Common myeloid progenitor, CD34-positive (primary cell): ENCODE measurements around the gene SLC44A4.

Experiments used
- CTCF ChIA-PET: fragments of 350-600 bp; sonication (Branson Sonifier 250); formaldehyde crosslinking; loops from one replicate; lab custom pipeline; 2021; ENCODE audit warnings: antibody characterized with exemption; lab: Charles Lee
- POLR2A ChIA-PET: fragments of 350-600 bp; sonication (Branson Sonifier 250); formaldehyde crosslinking; loops from one replicate; lab custom pipeline; 2021; ENCODE audit warnings: antibody characterized with exemption; lab: Charles Lee
- DNase-seq, 3 donors: peaks; one replicate each; pipeline versions ENCODE4 v3.0.0 to v3.0.0-alpha.2; 2013
- H3K27ac ChIP-seq, 2 experiments: 1 replicate in 1 of 2; 2 replicates in 1 of 2; pipeline ENCODE4 v1.7.0; 2013; ENCODE audit warnings: inconsistent platforms in 2 of 2, low read length in 2 of 2, mild to moderate bottlenecking in 2 of 2, low read depth in 1 of 2, moderate library complexity in 1 of 2; ENCODE audit not compliant: severe bottlenecking in 2 of 2, insufficient read depth in 1 of 2, poor library complexity in 1 of 2
- H3K27me3 ChIP-seq, 5 experiments: replicated peaks in 2 of 5; 1 replicate in 3 of 5; 2 replicates in 2 of 5; pipeline versions ENCODE4 v1.6.1 to v1.7.0; 2013; ENCODE audit warnings: low read length in 4 of 5, mild to moderate bottlenecking in 2 of 5, moderate library complexity in 2 of 5, inconsistent platforms in 1 of 5; ENCODE audit not compliant: insufficient read depth in 5 of 5, control insufficient read depth in 4 of 5
- H3K36me3 ChIP-seq, 4 experiments: 1 replicate in 2 of 4; 2 replicates in 2 of 4; pipeline versions ENCODE4 v1.6.1 to v1.7.0; 2013; ENCODE audit warnings: low read length in 3 of 4, control low read depth in 1 of 4, mild to moderate bottlenecking in 1 of 4; ENCODE audit not compliant: control insufficient read depth in 4 of 4, insufficient read depth in 4 of 4
- H3K4me1 ChIP-seq, 4 experiments: 1 replicate in 3 of 4; 2 replicates in 1 of 4; pipeline versions ENCODE4 v1.6.1 to v1.7.1; 2013; ENCODE audit warnings: low read length in 3 of 4, mild to moderate bottlenecking in 3 of 4, control low read depth in 1 of 4, inconsistent platforms in 1 of 4, moderate library complexity in 1 of 4; ENCODE audit not compliant: control insufficient read depth in 4 of 4, insufficient read depth in 4 of 4; ENCODE audit errors: control extremely low read depth in 1 of 4
- H3K4me3 ChIP-seq, 7 experiments: 1 replicate in 4 of 7; 2 replicates in 3 of 7; pipeline versions ENCODE4 v1.5.1 to v1.7.0; 2013; ENCODE audit warnings: mild to moderate bottlenecking in 7 of 7, low read length in 6 of 7, moderate library complexity in 6 of 7, inconsistent platforms in 2 of 7, low read depth in 2 of 7, control low read depth in 1 of 7; ENCODE audit not compliant: insufficient read depth in 4 of 7, control insufficient read depth in 1 of 7; ENCODE audit errors: extremely low read depth in 1 of 7
- H3K9me3 ChIP-seq, 5 experiments: 1 replicate in 4 of 5; 2 replicates in 1 of 5; pipeline versions ENCODE4 v1.6.1 to v1.7.1; 2013; ENCODE audit warnings: low read length in 4 of 5, mild to moderate bottlenecking in 2 of 5, inconsistent platforms in 1 of 5, low read depth in 1 of 5, moderate library complexity in 1 of 5; ENCODE audit not compliant: control insufficient read depth in 4 of 5, insufficient read depth in 2 of 5; ENCODE audit errors: control extremely low read depth in 1 of 5
- WGBS: methylation state at CpG from one replicate; pipeline ENCODE4 v1.1.5; 2013; ENCODE audit not compliant: insufficient coverage; 5-methylcytosine and 5-hydroxymethylcytosine counted together

Gene SLC44A4

DNA sequence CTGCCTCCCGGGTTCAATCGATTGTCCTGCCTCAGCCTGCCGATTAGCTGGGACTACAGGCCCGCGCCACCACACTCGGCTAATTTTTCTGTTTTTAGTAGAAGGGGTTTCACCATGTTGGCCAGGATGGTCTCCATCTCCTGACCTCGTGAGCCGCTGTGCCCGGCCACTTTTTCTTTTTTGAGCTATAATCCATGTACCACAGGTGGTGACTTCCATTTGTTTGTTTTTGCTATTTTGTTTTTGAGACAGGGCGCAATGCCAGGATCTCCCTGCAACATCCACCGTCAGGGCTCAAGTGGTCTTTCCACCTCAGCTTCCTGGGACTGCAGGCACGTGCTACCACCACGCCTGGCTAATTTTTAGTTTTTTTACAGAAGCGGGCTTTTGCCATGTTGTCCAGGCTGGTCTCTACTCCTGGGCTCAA lies 42.7 kb downstream of the SLC44A4 start:
- H3K27me3 ChIP-seq: no peaks in the 10 kb centered on the region
- H3K27ac ChIP-seq: peak overlapping the region; percentile 98 to 99
- CTCF ChIA-PET: interaction anchor here (0.6 to 2.4 kb wide), 4 partner anchors 12 to 111 kb away, joined by 3 to 7 read pairs (median 4); partner anchors contain the start of gene LSM2
- no peak for DNase-seq
- H3K36me3 ChIP-seq: peaks cover 10 to 47% (median 31%) of the 10 kb centered on the region in 4 experiments
- no peaks in the 10 kb centered on the region for H3K9me3 ChIP-seq
- H3K4me3 ChIP-seq: peak overlapping the region; percentile 13 to 99 (median 85)
- POLR2A ChIA-PET: interaction anchor here (0.6 to 3.5 kb wide), 2 partner anchors 27 to 135 kb away, joined by 3 to 18 read pairs; partner anchors contain the start of gene NEU1
- H3K4me1 ChIP-seq: peaks cover 31 to 65% (median 56%) of the 10 kb centered on the region in 4 experiments
- 27% methylated on average over 14 of the region's 14 CpGs for WGBS

DNA sequence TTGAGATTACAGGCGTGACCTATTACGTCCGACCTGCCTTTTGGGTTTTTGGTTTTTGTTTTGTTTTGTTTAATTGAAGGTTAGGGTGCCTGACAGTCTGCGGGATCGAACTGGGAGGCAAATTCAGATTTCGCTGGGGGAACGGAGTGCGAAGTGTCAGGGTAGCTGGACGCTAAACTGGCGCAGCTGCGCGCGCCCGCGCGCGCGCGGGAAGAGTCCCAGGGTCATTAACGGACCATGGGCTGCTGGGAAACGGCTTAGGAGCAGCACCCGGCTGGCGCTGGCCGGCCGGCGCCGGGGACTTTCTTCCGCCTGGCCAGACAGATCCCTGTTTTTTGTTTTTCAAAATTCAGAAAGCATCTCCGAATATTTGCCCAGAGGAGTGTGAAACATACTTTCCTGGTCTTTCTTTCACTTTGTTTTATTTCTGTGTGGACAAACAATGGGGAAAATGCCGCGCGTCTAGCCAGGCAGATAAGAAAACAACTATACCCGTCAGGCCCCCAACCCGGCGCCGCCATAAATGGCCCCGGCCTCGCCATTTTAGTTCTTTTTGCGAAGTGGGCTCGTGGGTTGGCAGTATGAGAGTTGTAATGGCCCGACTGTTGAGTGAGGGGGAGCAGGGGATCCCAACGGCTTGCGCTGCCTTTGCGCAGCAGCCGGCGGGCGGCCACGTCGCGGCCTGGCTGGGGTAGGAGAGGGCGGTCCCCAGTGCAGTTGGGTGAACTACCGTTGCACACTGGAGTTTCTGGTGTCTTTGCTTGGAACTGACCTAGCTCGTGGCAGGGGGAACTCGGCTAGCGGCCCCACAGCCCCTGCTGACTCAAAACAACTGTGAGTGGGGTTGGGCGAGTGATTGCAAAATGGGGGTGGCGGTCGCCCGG lies 44.2 kb downstream of the SLC44A4 start:
- CTCF ChIA-PET: interaction anchor here (0.5 to 2.4 kb wide), 5 partner anchors 13 to 123 kb away, joined by 3 to 10 read pairs (median 4); no protein-coding TSS in a partner anchor

DNA sequence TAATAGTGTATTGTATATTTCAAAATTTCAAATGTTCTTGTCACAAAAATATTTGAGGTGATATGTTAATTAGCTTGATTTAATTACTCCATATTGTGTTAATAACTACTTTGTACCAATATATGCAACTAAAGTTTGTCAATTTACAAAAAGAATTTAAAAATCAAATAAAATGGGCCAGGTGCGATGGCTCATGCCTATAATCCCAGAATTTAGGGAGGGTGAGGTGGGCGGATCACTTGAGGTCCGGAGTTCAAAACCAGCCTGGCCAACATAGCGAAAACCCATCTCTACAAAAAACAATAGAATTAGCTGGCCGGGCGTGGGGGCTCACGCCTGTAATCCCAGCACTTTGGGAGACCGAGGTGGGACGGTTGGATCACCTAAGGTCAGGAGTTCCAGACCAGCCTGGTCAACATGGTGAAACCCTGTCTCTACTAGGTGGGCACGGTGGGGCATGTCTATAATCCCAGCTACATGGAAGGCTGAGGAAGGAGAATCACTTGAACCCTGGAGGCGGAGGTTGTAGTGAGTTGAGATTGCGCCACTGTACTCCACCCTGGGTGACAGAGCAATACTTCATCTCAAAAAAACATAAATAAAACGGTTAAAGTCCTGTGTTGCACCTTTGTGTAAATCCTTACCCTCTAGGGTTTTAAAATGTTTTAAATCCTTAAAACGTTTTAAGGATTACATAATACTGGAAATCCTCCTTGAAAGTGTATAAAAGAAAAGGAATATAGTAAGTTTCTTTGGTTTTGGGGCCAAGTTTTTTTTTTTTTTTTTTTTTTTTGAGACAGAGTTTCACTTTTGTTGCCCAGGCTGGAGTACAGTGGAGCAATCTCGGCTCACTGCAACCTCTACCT lies 47.2 kb downstream of the SLC44A4 start:
- peaks cover 27 to 51% (median 41%) of the 10 kb centered on the region in 4 experiments for H3K4me1 ChIP-seq
- no peaks in the 10 kb centered on the region for H3K27me3 ChIP-seq
- peak overlapping the region in 5 of 7 experiments; percentile 68 to 85 (median 77) for H3K4me3 ChIP-seq
- H3K9me3 ChIP-seq: no peaks in the 10 kb centered on the region
- peak in 1 of 3 donors; percentile 36 for DNase-seq
- CTCF ChIA-PET: interaction anchor here (0.7 to 2.9 kb wide), 23 partner anchors 12 to 283 kb away, joined by 3 to 13 read pairs (median 4); partner anchors contain the start of genes ABHD16A, CLIC1, DDAH2 and VARS1
- POLR2A ChIA-PET: interaction anchor here (0.6 to 3.3 kb wide), 4 partner anchors 41 to 363 kb away, joined by 4 to 12 read pairs (median 6); partner anchors contain the start of genes DDAH2 and MPIG6B
- peaks cover 0 to 7% (median 0%) of the 10 kb centered on the region in 4 experiments for H3K36me3 ChIP-seq
- peak overlapping the region in 1 of 2 experiments; percentile 89 for H3K27ac ChIP-seq
- WGBS: 89% methylated on average over 9 of the region's 15 CpGs

More for the DNA sequence above, 44.2 kb downstream of the SLC44A4 start:
- POLR2A ChIA-PET: interaction anchor here (0.6 to 3.5 kb wide), 4 partner anchors 22 to 48 kb away, joined by 5 to 18 read pairs (median 6); partner anchors contain the start of gene NEU1
- Histone ChIP-seq H3K9me3 (no peaks in the 10 kb centered on the region), H3K27me3 (no peaks in the 10 kb centered on the region), H3K27ac (peak overlapping the region; percentile 98 to 99), H3K4me1 (peaks cover 36 to 70% (median 61%) of the 10 kb centered on the region in 4 experiments), H3K4me3 (peak overlapping the region; percentile 72 to 99 (median 92)), H3K36me3 (peaks cover 8 to 38% (median 20%) of the 10 kb centered on the region in 4 experiments)
- DNase-seq: peak; percentile 80 to 86 (median 82)
- 0% methylated on average over 49 of the region's 59 CpGs for WGBS

DNA sequence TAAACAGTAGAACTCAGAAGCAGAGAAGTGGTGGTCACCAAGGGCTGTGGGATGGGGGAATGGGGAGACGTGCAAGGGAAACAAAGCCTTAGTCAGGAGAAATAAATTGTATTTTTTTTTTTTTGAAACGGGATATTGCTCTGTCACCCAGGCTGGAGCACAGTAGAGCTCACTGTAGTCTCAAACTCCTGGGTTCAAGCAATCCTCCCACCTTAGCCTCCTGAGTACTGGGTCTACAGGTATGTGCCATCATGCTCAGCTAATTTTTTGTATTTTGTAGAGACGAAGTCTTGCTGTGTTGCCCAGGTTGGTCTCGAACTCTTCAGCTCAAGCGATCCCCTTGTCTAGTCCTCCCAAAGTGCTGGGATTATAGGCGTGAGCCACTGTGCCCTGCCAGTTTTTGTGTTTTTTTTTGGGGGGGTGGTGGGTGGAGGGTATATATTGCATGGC lies 47.9 kb downstream of the SLC44A4 start:
- Histone ChIP-seq H3K4me1 (peaks cover 28 to 50% (median 41%) of the 10 kb centered on the region in 4 experiments), H3K27ac (peak overlapping the region; percentile 6 to 89), H3K9me3 (no peaks in the 10 kb centered on the region), H3K27me3 (no peaks in the 10 kb centered on the region), H3K36me3 (peaks cover 0 to 1% (median 0%) of the 10 kb centered on the region in 4 experiments), H3K4me3 (peak overlapping the region in 6 of 7 experiments; percentile 68 to 86 (median 80))
- WGBS: no CpG with 5 or more reads among the region's 6 CpGs
- ChIA-PET POLR2A (interaction anchor here (0.6 to 3.3 kb wide), 6 partner anchors 40 to 362 kb away, joined by 4 to 12 read pairs (median 6); partner anchors contain the start of genes DDAH2 and MPIG6B), CTCF (interaction anchor here (0.6 to 2.9 kb wide), 27 partner anchors 12 to 282 kb away, joined by 3 to 13 read pairs (median 4); partner anchors contain the start of genes ABHD16A, CLIC1, DDAH2 and VARS1)
- no peak for DNase-seq

DNA sequence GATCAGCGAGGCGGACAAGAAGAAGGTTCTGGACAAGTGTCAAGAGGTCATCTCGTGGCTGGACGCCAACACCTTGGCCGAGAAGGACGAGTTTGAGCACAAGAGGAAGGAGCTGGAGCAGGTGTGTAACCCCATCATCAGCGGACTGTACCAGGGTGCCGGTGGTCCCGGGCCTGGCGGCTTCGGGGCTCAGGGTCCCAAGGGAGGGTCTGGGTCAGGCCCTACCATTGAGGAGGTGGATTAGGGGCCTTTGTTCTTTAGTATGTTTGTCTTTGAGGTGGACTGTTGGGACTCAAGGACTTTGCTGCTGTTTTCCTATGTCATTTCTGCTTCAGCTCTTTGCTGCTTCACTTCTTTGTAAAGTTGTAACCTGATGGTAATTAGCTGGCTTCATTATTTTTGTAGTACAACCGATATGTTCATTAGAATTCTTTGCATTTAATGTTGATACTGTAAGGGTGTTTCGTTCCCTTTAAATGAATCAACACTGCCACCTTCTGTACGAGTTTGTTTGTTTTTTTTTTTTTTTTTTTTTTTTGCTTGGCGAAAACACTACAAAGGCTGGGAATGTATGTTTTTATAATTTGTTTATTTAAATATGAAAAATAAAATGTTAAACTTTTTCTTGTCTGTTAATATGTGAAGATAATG lies 49.0 kb downstream of the SLC44A4 start:
- 4% methylated on average over 5 of the region's 15 CpGs for WGBS
- peaks cover 28 to 57% (median 40%) of the 10 kb centered on the region in 4 experiments for H3K4me1 ChIP-seq

More for the DNA sequence above, 49.0 kb downstream of the SLC44A4 start:
- Histone ChIP-seq H3K9me3 (no peaks in the 10 kb centered on the region), H3K4me3 (peak overlapping the region; percentile 26 to 86 (median 77)), H3K27me3 (no peaks in the 10 kb centered on the region), H3K36me3 (no peaks in the 10 kb centered on the region), H3K27ac (peak overlapping the region; percentile 74 to 89)
- DNase-seq: peak; percentile 61 to 80 (median 78)
- ChIA-PET CTCF (interaction anchor here (1.0 to 2.1 kb wide), 17 partner anchors 11 to 281 kb away, joined by 3 to 11 read pairs (median 4); partner anchors contain the start of genes LSM2 and VARS1), POLR2A (interaction anchor here (1.0 to 3.3 kb wide), 5 partner anchors 92 to 127 kb away, joined by 3 to 12 read pairs (median 4); partner anchors contain the start of genes ABHD16A and DDAH2)
